Measurements from ENCODE around the gene ABCC4. TPM values are rescaled to one million over a fixed set of nuclear protein-coding genes. Genes with fewer than 3 reads are reported as not detected.

ABCC4 gene
- total RNA-seq, 2 donors from 2014 or later: 21.0 to 27.1 TPM

DNA sequence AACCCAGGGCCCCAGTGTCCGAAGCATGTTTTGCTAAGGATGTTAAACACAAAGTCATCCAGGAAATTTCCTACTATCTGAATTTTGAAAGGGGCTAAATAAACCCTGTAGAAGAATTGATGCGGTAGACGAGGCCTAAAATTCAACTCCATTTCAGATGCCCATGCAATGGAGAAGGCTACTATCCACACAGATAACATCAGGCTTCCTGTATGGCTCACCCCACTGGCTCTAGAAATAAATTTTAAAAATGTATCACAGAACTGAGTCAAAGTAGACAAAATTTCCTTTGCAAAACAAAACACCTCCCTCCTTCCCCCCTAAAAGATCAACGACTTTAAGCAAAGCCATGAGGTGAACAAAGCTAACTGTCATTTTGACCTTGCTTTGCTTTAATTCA, 188.4 kb downstream of the ABCC4 start:
- ATAC-seq (no peak), DNase-seq (no peak)
- intact Hi-C loops (cut with DNase I, micrococcal nuclease): no loop called here

DNA sequence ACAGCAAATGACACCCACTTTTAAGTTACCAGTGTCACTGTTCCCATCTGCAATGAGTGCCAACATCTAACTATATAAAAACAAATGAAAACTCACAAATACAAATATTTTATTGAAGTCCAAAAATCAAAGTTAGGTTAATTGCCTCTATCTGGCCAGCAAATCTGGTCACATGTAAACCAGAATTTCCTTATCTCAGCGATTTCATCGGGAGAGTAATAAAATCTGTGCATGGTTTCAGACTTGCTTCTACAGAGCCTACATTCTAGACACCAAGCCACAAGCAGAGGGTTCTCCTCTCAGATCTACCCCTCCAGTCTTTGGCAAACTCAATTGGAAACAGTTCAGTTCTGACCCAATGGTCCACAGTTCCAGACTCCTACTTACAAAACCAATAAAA, 189.6 kb downstream of the ABCC4 start:
- no peak for DNase-seq
- intact Hi-C loops (cut with DNase I, micrococcal nuclease): no loop called here
- peak; percentile 69 for ATAC-seq

DNA sequence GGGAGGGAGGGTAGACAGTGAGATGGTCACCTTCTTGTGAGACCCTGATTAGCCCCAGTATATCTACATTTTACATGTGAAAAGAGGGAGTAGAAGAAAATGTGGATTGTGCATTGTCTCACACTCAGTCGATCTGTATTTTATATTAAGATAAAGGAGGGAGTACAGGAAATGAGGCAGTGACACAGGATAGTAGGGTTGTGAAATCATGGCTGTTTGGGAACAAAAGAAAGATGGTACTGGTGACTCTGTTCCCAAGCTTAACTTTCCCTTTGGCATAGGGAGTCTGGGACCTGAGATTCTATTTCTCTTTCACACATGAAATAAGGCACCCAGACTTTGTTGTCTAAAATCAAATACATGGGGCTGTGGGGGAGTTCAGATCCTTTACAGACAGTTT, 194.7 kb downstream of the ABCC4 start:
- intact Hi-C loops (cut with DNase I, micrococcal nuclease): no loop called here
- no peak for ATAC-seq
- no peak for DNase-seq

DNA sequence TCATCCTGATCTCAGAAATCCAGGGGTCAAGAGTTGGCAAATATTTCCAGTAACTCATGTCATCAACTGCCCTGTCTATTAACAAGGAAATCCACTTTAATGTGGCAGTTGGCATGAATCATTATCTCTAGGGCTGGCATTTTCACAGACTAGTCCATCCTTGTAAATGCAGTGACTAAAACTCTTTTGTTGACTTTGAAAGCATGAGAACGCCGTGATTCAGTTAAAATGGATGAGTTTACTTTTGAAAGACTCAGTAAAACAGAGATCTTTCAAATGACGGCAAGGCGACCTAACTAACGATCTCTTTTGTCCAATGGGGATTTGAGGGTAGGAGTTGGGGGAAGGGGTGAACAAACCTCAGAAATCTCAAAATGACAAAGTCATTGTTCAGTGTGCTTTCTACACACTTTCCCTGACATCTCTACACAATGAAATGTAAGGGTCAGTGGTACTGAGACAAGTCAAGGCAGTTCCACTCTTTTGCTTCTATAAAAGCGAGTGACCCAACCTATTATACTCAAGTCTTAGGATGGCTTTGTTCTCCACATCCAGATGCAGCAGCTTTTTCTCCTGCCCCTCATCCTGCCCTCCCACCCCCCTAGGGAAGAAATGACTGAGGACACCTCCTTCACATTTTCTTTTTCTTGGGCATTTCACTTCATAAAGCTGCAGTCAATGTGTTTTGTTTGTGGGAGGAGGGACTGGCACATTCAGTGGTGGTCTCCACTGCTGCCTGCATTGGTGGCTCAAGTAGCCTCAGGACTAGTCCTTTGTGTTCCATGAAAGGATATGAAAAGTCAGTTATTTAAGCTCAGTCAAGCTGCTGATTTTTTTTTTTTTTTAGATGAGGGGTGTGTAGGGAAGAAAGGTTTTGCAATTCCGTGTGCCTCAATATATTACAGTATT, 200.5 kb downstream of the ABCC4 start:
- intact Hi-C loops (cut with DNase I, micrococcal nuclease): no loop called here
- ATAC-seq (no peak), DNase-seq (no peak)

DNA sequence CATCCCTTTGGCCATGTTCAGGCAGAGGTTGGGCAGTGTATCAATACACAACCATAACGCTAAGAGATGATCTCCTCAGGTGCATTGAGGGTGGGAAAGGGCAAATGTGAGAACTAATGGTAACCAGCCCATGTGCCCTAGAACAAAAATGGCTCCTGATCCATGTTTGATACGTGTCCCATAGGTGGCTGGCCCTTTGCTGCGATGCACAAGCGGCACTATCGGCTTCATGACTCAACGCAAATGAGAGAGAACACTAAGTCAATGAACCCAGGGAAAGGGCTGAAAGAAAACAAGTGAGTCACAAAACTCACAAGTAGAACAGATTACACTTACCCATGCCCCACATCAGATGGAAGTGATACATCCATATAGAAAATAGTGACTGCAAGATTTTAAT, 201.7 kb downstream of the ABCC4 start:
- ATAC-seq: no peak
- DNase-seq: no peak
- intact Hi-C loops (cut with DNase I, micrococcal nuclease): no loop called here

DNA sequence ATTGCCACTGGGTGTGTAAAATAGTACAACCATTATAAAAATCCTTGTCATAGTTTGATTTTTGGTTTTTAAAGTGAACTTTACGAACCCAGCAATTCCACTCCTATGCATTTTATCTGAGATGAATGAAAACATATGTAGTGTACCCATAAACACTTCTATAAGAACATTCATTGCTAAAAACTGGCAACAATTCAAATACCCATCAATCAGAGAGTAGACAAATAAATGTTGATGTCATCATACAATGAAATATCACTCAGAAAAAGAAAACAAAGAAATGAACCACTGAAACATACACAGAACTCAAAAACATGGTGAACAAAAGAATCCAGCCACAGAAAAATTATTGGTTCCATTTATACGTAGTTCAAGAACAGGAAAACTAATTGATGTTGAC, 202.3 kb downstream of the ABCC4 start:
- ATAC-seq: no peak
- no peak for DNase-seq
- intact Hi-C loops (cut with DNase I, micrococcal nuclease): no loop called here

DNA sequence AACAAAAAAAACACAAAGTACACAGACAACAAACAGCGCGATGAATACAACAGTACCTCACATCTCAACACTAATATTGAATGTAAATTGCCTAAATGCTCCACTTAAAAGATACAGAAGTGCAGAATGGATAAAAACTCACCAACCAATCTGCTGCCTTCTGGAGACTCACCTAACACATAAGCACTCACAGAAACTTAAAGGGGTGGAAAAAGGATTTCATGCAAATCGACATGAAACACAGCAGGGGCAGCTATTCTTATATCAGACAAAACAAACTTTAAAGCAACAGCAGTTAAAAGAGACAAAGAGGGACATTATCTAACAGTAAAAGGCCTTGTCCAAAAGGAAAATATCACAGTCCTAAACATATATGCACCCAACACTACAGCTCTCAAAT, 209.5 kb downstream of the ABCC4 start:
- ATAC-seq: no peak

DNA sequence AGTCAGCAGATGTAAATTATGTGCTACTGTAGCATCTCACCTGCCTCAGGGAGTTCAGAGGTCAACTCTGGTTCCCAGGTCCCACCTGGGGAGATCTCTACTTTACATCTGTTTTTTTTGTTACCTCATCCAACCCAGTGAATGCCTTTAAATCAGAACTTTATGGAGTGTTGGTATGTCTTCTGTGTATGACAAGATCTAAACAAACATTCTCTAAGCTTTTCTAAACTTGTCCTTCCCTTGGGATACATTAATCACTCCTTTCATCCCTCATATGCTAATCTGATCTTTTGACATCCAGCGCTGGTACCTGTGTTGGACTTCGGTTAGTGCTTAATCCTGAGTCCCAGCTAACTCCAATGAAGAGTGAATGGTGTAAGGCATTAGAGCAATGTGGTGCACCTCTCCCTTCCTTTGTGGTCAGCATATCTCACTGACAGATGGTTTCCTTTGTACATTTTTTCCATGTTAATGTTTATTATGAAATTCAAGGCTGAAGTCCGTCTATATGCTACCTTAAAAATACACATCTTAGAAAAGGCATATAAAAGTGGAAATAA, 213.4 kb downstream of the ABCC4 start:
- ATAC-seq: no peak
- DNase-seq: no peak
- intact Hi-C loops (cut with DNase I, micrococcal nuclease): no loop called here

More for the DNA sequence above, 209.5 kb downstream of the ABCC4 start:
- DNase-seq: no peak
- intact Hi-C loops (cut with DNase I, micrococcal nuclease): no loop called here

DNA sequence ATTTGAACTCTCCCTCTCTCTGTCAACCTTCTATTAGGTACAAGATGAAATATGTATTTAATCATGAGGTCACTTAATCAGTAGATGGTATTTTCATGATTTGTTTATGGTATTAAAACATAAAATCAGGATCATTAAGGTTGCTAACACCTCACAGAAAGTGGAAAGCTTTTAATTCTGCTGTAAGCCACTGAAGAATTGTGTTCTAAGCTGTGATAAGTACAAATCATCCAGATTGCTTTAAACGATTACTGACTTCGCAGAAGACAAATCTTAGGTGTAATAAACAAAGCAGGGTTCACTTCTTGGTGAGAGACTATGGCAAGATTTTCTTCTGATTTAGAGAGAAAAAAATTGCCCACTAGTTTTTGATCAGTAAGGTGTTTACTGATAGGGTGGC, 214.5 kb downstream of the ABCC4 start:
- DNase-seq: no peak
- ATAC-seq: no peak
- intact Hi-C loops (cut with DNase I, micrococcal nuclease): no loop called here

DNA sequence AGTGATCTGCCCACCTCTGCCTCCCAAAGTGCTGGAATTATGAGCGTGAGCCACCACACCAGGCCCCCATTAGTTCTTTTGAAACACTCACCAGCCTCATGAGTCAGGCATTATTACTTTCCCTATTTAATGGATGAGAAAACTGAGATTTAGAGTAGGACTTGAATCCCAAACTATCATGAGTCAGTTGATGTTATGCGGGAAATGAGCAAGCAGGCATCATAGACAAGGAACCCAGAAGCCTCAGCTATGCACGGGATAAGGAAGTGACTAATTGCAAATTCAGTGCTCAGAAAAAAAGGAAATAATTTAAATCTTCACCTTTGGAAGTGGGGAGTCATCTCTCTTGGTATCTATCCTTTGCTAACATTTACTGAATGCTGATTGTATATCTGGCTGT, 217.5 kb downstream of the ABCC4 start:
- intact Hi-C loops (cut with DNase I, micrococcal nuclease): no loop called here
- no peak for ATAC-seq
- DNase-seq: no peak

DNA sequence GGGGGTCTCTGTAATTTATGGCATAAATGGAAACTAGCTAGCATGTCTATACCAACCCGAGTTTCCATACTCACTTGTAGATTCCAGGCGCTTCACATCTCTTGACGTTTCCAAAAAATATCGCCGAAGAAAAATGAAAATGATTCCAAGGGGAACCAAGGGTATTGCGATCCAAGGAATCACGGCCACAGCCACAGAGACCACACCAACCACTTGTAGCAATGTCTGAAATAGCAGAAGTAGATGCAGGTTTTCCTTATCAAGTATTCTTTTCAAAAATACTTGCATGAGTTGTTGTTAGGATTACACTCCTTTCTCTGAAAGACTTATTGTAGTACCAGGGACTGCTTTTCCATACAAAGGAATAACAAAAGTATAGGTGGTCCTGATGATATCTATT, 218.2 kb downstream of the ABCC4 start:
- intact Hi-C loops (cut with DNase I, micrococcal nuclease): no loop called here
- DNase-seq: no peak
- no peak for ATAC-seq

DNA sequence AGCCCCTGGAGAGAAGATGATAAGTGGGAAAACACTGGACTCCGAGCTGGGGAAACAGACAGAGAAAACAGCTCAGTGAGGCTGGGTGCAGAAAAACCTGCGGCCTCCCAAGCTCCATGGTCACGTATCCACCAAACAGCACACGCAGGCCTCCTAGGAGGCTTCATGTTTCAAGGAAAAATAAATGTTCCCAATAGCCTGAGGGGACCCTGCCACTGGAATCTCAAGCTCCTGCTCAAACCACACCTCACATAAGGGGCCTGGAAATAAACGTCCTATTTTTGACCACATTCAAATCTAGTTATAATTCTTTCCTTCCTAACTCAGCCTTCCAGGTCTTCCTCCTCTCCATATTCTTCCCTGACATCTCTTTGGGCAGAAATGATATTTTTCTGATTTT, 225.7 kb downstream of the ABCC4 start:
- DNase-seq (no peak), ATAC-seq (no peak)
- intact Hi-C loops (cut with DNase I, micrococcal nuclease): no loop called here

DNA sequence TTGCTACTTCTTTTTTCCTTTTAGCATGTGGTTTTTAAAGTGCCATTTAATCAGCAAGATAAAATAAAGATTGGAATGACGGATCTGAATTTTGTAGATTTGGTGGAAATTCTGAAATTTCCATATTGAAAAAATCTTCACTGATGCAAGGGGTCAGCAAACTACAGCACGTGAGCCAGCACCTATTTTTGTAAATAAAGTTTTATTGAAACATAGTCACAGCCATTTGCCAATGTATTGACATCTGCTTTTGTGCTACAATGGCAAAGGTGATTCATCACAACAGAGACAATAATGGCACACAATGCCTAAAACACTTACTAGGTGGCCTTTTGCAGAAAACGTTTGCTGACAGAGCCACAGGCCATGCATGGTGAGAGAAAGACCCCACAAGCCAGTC, 226.4 kb downstream of the ABCC4 start:
- DNase-seq: no peak
- intact Hi-C loops (cut with DNase I, micrococcal nuclease): no loop called here
- no peak for ATAC-seq

DNA sequence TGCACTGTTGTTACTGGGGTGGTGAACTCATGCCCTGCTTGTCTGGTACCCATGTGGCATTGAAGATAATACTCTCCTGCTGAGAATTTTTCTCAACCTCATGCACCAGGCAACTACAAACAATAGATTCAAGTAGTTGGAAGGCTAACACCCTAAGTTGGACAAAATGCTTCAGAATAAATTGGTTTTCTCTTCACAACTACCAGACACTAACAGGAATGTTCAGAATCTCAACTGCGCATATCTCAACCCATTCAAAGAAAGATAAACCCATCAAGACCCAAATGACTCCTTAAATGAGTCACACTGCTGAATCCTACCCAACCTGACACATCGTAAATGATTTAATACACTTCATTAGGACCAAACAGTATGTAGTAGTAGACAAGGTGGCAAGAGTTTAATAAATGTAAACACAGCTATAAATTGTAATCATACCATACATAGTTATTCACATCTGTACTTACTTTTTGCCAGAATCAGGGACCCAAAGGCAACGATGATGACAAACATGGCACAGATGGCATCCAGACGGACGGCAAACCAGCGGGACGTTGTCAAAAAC, 227.4 kb downstream of the ABCC4 start:
- intact Hi-C loops (cut with DNase I, micrococcal nuclease): no loop called here

DNA sequence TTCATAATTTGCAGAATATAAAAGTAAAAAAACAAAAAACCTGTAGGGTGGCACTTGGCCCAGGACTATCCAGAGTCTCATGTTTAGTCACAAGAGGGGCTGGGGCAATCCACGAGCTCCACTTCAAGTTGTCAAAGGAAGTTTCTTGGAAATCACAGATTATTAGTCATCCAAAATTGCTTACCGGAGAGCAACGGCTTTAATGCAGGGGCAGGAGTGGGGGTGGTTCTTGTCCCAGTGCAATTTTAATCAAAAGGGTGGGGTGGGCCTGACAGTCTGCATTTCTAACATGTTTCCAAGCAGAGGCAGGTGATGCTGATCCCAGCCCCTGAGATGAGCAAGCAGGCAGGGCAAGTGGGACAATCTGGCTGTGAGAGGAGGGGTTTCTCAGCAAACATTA, 233.9 kb downstream of the ABCC4 start:
- ATAC-seq: no peak
- no peak for DNase-seq
- intact Hi-C loops (cut with DNase I, micrococcal nuclease): no loop called here

More for the DNA sequence above, 227.4 kb downstream of the ABCC4 start:
- ATAC-seq (no peak), DNase-seq (no peak)

DNA sequence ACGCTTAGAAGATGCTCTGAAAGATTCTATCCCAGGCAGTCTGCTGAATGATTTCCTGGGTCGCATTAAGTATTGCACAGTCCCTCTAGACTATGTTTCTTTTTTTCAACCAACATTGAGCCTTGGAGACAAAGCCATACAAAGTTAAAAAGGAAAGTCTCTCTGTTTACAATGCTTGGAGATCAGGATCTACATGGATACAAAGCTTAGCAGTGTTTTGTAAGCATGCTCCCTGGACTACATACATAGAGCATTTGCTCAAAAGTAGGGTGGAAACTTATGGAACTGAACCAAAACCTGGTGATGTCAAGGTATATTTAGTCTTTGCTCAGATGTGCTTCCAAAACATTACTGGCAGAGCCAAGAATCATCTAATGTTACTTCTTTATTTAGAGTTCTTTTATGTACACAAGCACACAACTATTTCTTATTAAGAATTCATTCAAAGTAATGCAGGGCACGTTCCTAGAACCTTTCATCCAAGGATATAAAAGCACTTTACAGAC, 241.2 kb downstream of the ABCC4 start:
- intact Hi-C loops (cut with DNase I, micrococcal nuclease): no loop called here
- ATAC-seq (no peak), DNase-seq (no peak)

DNA sequence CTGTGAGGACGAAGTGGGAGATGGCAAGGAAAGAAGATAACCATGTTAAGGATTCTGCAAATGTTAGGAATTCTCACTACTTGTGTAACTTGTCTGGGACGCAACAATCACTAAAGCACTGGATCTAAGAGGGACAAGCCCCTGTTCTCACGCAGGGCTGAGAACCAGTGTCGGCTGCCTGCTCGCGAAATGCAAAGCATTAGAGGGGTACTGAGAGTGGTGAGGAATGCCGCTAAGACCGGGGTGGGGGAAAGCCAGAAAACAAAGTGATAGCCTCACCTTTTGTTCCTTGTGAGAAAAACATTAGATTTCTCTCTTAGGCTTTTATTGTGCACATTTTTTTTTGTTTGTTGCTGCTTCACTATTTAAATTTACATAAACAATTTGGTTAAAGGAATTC, 241.9 kb downstream of the ABCC4 start:
- DNase-seq: no peak
- no peak for ATAC-seq
- intact Hi-C loops (cut with DNase I, micrococcal nuclease): no loop called here

DNA sequence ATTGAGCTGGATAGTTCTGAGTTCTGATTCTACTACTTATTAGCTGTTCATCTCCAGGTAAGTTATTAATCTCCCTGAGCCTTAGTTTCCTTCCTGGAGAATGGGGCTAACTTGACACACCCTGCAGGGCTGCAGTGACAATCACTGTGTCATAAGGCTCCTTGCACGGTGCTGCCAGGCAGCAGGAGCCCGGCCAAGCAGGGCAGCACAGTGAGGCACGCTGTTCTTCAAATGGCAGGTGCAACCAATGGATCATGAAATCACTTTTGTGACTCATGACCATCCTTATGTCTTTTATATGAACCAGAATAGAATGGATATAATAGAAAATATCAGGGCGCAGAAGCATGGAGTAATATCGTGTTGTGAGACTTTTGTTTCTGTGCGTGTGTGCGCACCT, 242.6 kb downstream of the ABCC4 start:
- ATAC-seq (no peak), DNase-seq (no peak)
- intact Hi-C loops (cut with DNase I, micrococcal nuclease): no loop called here

DNA sequence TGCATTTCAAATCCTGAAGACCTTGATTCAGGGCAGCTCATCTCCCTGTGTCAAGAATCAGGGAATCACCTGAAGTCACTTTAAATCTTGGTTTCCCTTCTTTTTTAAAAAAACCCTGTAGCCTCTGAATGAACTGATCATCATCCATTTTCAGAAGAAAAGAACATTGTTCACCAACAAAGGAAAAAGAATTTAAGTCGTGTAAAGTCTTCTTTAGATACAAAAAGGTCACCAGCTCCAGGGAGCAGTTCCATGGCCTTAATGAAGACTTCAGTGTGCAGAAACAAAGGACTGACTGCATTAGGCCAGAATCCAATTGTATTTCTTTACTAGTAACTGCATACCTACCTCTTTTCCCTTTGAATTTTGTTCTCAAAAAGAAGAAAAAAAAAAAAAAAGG, 245.0 kb downstream of the ABCC4 start:
- DNase-seq: no peak
- no peak for ATAC-seq
- intact Hi-C loops (cut with DNase I, micrococcal nuclease): no loop called here

All from left colon (tissue), 2 donors.